ENCODE results near the gene ANKRD20A1.
"Not testable (repeated sequence)": the region's sequence is repeated elsewhere in the genome, so short reads cannot be mapped to it uniquely, and the experiment has no call there.

Gene ANKRD20A1

GRCh38 chr9:67858871-67859270 is at the start of gene ANKRD20A1:
TSS of gene ANKRD20A1 (plus strand) at chr9:67858931. CDS start at chr9:67859427, 496 bp downstream.
- not testable (repeated sequence) for DNase-seq (ENCODE audit: low read depth in 1 of 2, low spot score in 1 of 2)

- DNase-seq (ENCODE audit: low read depth in 1 of 2, low spot score in 1 of 2), result not testable (repeated sequence)
These were observed 26.6 kb upstream of the ANKRD20A1 start for GRCh38 chr9:67832088-67832487.
